ENCODE data around the gene DIP2C. TPM values are rescaled to one million over a fixed set of nuclear protein-coding genes. Genes with fewer than 3 reads are reported as not detected.

Gene DIP2C
- total RNA-seq, 1 experiment from 2014 or later = 11.4 TPM

DNA sequence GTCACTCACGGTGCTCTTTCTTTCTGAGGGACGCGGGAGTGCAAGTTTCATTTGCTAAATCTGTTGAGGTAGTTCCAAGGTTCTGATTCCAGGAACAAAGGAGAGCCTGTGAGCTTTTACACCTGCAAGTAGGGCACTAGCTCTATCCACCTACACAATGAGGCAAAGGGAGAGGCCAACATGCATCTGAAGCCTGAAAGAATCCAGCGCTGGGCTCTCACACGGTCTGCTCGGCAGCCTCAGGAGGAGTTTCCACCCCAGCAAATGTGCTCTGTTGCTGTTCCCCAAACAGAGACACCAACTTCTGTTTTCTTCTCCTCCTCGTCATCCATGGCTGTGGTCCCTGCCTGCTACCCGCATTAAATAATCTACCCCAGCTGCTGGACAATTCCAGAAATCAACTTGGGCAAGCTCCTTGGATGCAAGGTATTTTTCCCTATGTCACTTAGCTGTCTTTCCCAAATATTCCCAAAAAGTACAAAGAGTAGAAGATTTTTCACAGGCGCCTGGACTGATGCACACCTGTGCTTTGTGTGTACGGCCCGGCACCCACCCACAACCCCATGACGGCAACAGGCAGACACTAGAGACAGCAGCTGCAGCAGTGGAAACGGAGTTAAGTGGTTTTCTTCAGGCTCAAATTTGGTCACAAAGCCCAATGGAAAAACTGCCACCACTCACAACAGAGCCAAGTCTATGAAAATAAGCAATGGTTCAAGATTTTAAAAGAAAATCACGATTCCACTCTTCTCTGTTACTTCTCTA lies 377.4 kb downstream of the DIP2C start:
- DNase-seq = no peak
- ChIA-PET POLR2A (no interaction called here), CTCF (no interaction called here)
- TF ChIP-seq, protein P1, sequence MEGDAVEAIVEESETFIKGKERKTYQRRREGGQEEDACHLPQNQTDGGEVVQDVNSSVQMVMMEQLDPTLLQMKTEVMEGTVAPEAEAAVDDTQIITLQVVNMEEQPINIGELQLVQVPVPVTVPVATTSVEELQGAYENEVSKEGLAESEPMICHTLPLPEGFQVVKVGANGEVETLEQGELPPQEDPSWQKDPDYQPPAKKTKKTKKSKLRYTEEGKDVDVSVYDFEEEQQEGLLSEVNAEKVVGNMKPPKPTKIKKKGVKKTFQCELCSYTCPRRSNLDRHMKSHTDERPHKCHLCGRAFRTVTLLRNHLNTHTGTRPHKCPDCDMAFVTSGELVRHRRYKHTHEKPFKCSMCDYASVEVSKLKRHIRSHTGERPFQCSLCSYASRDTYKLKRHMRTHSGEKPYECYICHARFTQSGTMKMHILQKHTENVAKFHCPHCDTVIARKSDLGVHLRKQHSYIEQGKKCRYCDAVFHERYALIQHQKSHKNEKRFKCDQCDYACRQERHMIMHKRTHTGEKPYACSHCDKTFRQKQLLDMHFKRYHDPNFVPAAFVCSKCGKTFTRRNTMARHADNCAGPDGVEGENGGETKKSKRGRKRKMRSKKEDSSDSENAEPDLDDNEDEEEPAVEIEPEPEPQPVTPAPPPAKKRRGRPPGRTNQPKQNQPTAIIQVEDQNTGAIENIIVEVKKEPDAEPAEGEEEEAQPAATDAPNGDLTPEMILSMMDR (IDR thresholded peaks at IDR 0.05; ENCODE audit: insufficient read depth in 1 of 2, low read depth in 1 of 2, low read length in 1 of 2, severe bottlenecking in 1 of 2, unreplicated experiment in 1 of 2) = no peak
- Mint-ChIP-seq H3K36me3 (ENCODE audit: insufficient read depth, unreplicated experiment) (peaks cover 17% of the 10 kb centered on the region), H3K4me3 (ENCODE audit: unreplicated experiment) (no peak overlapping the region), H3K4me1 (ENCODE audit: low read depth, unreplicated experiment) (peaks cover 7% of the 10 kb centered on the region), H3K27me3 (ENCODE audit: insufficient read depth, unreplicated experiment) (no peaks in the 10 kb centered on the region), H3K27ac (ENCODE audit: unreplicated experiment) (no peak overlapping the region), H3K9me3 (ENCODE audit: unreplicated experiment) (no peaks in the 10 kb centered on the region)
- Histone ChIP-seq H3K4me3 (ENCODE audit: low read depth, low read length) (no peak overlapping the region), H3K4me1 (peaks cover 8% of the 10 kb centered on the region; the same call in 1 of the 2 replicates), H3K9me3 (no peaks in the 10 kb centered on the region), H3K36me3 (ENCODE audit: control insufficient read depth, insufficient read depth, low read length) (peaks cover 1% of the 10 kb centered on the region; the same call in 1 of the 2 replicates), H3K27me3 (replicated peaks; ENCODE audit: control insufficient read depth, insufficient read depth, low read length) (no peaks in the 10 kb centered on the region)
- no TSS peak for BruUV-seq (replicated peaks)
- intact Hi-C loops (cut with micrococcal nuclease; ENCODE audit: unreplicated experiment) = no loop called here

DNA sequence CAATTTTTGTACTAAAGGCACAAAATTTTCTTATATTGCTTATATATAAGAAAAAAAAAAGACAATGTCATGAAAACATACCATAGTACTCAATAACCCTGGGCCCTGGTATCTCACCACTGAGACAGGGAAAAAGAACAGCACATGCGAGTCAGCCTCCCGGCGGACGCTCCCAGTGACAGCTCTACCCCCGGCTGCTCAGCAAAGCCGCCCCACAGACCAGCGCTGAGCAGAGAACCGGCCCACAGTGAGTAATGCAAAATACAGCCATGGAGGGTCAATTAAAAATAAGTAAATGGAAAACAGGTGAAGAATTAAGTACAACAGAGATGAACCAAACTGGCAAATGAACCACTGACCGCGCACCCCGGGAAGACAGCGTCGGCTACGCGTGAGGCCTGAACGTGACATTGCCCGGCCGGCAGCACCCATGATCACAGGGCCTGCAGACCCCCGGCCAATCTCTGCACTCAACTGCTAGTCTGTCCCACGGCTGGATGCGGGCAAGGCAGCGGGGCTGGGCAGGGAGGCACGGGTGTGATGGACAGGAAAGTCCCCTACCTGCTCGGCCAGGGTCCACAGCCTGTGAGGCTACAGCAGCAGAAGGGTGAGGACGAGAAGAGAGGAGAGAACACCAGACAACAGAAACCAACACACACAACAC lies 378.4 kb downstream of the DIP2C start:
- no peak overlapping the region for H3K27ac Mint-ChIP-seq (ENCODE audit: unreplicated experiment)

DNA sequence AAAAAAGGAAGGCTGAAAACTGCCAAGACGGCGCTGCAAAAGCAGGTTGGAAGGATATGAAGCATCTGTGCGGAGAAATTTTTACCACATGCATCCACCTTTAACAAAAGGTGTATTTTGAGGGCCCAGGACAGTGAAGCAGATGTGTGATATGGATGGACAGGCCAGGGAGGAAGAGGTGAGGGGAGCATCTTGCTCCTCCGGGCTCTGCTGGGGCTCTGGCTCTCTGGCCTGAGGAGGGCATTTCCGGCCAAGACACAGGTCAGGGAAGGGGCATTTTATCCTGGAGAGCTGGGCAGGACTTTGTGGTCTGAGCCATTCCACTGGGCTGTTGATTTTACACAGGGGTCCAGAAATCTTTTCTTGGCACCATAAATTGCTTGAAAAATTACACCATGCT lies 379.1 kb downstream of the DIP2C start:
- DNase-seq = no peak
- H3K9me3 Mint-ChIP-seq (ENCODE audit: unreplicated experiment) = no peaks in the 10 kb centered on the region
- H3K4me3 Mint-ChIP-seq (ENCODE audit: unreplicated experiment) = no peak overlapping the region
- no peaks in the 10 kb centered on the region for H3K27me3 ChIP-seq (replicated peaks; ENCODE audit: control insufficient read depth, insufficient read depth, low read length)
- no peaks in the 10 kb centered on the region for H3K27me3 Mint-ChIP-seq (ENCODE audit: insufficient read depth, unreplicated experiment)
- peaks cover 17% of the 10 kb centered on the region for H3K36me3 Mint-ChIP-seq (ENCODE audit: insufficient read depth, unreplicated experiment)
- no peak overlapping the region for H3K4me3 ChIP-seq (ENCODE audit: low read depth, low read length)
- TF ChIP-seq, protein P1 (IDR thresholded peaks at IDR 0.05; ENCODE audit: insufficient read depth in 1 of 2, low read depth in 1 of 2, low read length in 1 of 2, severe bottlenecking in 1 of 2, unreplicated experiment in 1 of 2) = no peak
- ChIA-PET POLR2A (no interaction called here), CTCF (no interaction called here)
- BruUV-seq (replicated peaks) = no TSS peak
- intact Hi-C loops (cut with micrococcal nuclease; ENCODE audit: unreplicated experiment) = no loop called here
- H3K9me3 ChIP-seq = no peaks in the 10 kb centered on the region
- peaks cover 8% of the 10 kb centered on the region; the same call in 1 of the 2 replicates for H3K4me1 ChIP-seq
- peaks cover 1% of the 10 kb centered on the region; the same call in 1 of the 2 replicates for H3K36me3 ChIP-seq (ENCODE audit: control insufficient read depth, insufficient read depth, low read length)
- peaks cover 7% of the 10 kb centered on the region for H3K4me1 Mint-ChIP-seq (ENCODE audit: low read depth, unreplicated experiment)
- no peak overlapping the region for H3K27ac Mint-ChIP-seq (ENCODE audit: unreplicated experiment)

More for the DNA sequence above, 378.4 kb downstream of the DIP2C start:
- TF ChIP-seq, protein P1 (IDR thresholded peaks at IDR 0.05; ENCODE audit: insufficient read depth in 1 of 2, low read depth in 1 of 2, low read length in 1 of 2, severe bottlenecking in 1 of 2, unreplicated experiment in 1 of 2) = no peak
- peaks cover 1% of the 10 kb centered on the region; the same call in 1 of the 2 replicates for H3K36me3 ChIP-seq (ENCODE audit: control insufficient read depth, insufficient read depth, low read length)
- no peaks in the 10 kb centered on the region for H3K9me3 ChIP-seq
- ChIA-PET POLR2A (no interaction called here), CTCF (no interaction called here)
- Mint-ChIP-seq H3K27me3 (ENCODE audit: insufficient read depth, unreplicated experiment) (no peaks in the 10 kb centered on the region), H3K9me3 (ENCODE audit: unreplicated experiment) (no peaks in the 10 kb centered on the region), H3K36me3 (ENCODE audit: insufficient read depth, unreplicated experiment) (peaks cover 17% of the 10 kb centered on the region), H3K4me1 (ENCODE audit: low read depth, unreplicated experiment) (peaks cover 7% of the 10 kb centered on the region), H3K4me3 (ENCODE audit: unreplicated experiment) (no peak overlapping the region)
- no TSS peak for BruUV-seq (replicated peaks)
- no peak for DNase-seq
- H3K4me1 ChIP-seq = peaks cover 8% of the 10 kb centered on the region; the same call in 1 of the 2 replicates
- no peaks in the 10 kb centered on the region for H3K27me3 ChIP-seq (replicated peaks; ENCODE audit: control insufficient read depth, insufficient read depth, low read length)
- intact Hi-C loops (cut with micrococcal nuclease; ENCODE audit: unreplicated experiment) = no loop called here
- no peak overlapping the region for H3K4me3 ChIP-seq (ENCODE audit: low read depth, low read length)
